Measurements from ENCODE around the gene ZNF683. TPM values are rescaled to one million over a fixed set of nuclear protein-coding genes. Genes with fewer than 3 reads are reported as not detected.

The ZNF683 gene
- total RNA-seq, 1 donor from 2014 or later: 1.2 TPM

DNA sequence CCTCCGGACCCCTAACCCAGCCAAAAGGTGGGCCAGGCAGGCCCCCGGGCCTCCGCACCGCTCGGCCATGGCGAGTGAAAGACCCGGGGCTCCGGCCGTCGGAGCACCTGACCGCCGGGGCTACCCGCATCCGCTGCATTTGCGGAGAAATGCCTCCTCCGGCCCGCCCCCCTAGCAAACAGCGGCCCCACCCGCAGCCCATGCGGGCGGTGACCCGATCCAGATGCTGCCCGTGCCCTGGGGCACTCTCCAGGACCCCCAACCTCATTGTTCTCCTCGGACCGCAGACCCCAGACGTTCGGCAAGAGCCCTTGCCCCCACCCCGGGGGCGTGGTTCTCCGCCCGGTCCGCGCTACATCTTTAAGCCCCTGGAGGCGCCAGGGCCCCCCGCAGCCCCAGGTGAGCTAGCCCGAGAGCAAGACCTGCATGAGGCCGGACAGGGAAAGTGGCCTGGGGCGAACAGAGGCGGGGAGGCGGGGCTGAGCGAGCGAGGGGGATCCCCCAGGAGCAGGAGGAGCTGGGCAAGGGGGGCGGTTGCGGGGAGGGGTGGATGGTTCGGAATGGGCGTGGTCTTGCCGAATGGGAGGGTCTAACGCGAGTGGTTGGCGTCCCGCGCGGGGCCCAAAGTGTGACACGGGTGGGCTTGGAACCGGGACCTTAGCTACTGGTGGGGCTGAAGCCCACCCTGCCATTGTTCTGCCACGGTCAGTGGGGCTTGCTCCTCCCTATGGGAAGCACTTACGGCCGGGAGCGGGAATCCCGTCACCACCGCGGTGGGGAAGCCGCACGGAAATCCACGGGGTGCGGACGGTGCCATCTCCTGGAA is 12.4 kb downstream of the ZNF683 start:
- TF ChIP-seq, protein P1, sequence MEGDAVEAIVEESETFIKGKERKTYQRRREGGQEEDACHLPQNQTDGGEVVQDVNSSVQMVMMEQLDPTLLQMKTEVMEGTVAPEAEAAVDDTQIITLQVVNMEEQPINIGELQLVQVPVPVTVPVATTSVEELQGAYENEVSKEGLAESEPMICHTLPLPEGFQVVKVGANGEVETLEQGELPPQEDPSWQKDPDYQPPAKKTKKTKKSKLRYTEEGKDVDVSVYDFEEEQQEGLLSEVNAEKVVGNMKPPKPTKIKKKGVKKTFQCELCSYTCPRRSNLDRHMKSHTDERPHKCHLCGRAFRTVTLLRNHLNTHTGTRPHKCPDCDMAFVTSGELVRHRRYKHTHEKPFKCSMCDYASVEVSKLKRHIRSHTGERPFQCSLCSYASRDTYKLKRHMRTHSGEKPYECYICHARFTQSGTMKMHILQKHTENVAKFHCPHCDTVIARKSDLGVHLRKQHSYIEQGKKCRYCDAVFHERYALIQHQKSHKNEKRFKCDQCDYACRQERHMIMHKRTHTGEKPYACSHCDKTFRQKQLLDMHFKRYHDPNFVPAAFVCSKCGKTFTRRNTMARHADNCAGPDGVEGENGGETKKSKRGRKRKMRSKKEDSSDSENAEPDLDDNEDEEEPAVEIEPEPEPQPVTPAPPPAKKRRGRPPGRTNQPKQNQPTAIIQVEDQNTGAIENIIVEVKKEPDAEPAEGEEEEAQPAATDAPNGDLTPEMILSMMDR (IDR thresholded peaks at IDR 0.05): no peak
- Histone ChIP-seq H3K36me3 (no peaks in the 10 kb centered on the region), H3K9me3 (no peaks in the 10 kb centered on the region), H3K27ac (no peak overlapping the region), H3K4me1 (peaks cover 19% of the 10 kb centered on the region), H3K4me3 (peak overlapping the region; percentile 36), H3K27me3 (ENCODE audit: low read depth) (peaks cover 66% of the 10 kb centered on the region)
- DNase-seq: no peak
- intact Hi-C loops (cut with DNase I): no loop called here
- ATAC-seq: peak; percentile 6 to 9

DNA sequence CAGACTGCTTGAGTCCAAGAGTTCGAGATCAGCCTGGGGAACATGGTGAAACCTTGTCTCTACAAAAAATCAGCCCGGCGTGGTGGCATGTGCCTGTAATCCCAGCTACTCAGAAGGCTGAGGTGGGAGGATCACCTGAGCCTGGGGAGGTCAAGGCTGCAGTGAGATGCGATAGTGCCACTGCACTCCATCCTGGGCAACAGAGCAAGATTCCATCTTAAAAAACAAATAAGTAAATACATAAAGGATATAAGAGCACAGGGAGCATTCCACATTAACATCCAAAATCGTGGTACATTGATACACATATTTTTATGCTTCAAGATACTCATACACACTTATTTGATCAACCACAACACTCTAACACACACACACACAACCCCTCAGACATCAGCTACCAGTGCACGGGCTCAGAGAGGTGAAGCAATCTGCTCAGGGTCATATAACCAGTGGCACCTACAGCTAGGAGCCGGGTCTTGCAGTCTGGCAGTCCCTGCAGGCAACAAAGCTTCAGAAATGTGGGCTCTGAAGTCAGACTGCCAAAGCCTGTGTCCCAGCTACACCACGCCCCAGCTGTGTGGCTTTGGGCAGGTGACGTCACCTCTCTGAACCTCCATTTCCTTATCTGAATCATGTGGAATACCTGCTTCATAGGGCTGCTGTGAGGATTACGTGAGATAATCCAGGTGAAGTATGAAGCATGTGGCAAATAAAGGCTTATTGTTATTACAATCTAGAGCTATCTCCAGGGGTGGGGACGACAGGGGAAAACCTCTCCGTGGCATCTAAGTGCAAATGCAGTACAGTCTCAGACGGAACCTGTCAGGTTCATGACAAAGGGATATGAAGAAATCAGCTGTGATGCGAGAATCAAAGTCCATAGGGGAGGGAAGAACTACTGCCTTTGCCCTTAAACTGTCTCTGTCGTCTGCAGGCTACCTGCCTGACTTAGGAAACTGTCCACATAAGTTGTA is 13.9 kb downstream of the ZNF683 start:
- H3K27me3 ChIP-seq (ENCODE audit: low read depth): peaks cover 53% of the 10 kb centered on the region
- intact Hi-C loops (cut with DNase I): no loop called here
- DNase-seq (no peak), ATAC-seq (no peak)
- TF ChIP-seq, protein P1 (IDR thresholded peaks at IDR 0.05): no peak
- peaks cover 14% of the 10 kb centered on the region for H3K4me1 ChIP-seq
- no peaks in the 10 kb centered on the region for H3K9me3 ChIP-seq
- no peak overlapping the region for H3K27ac ChIP-seq
- no peaks in the 10 kb centered on the region for H3K36me3 ChIP-seq
- H3K4me3 ChIP-seq: no peak overlapping the region

DNA sequence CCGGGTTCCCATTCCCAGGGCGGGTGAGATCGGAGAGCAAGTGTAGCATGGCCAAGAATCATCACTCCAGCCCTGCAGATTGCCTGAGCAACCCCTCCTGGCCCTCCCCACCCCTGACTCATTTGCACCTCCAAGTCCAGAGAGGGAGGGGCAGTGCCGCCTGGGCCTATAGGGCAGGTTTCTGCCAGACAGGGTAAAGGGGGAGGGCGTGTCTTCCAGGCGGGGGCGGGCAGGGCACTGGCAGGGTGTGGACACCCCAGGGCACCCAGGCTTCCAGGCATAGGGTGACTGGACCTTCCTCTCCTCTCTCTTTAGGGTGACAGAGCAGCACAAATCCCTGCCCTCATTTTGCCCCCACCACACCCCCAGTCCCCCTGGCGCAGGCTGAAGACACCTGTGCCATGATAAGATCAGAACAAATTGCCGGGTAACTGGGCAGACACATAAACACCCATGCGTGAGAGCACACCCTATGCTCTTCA is 15.4 kb downstream of the ZNF683 start:
- Histone ChIP-seq H3K9me3 (no peaks in the 10 kb centered on the region), H3K4me1 (peaks cover 12% of the 10 kb centered on the region), H3K36me3 (no peaks in the 10 kb centered on the region), H3K27ac (no peak overlapping the region), H3K4me3 (no peak overlapping the region), H3K27me3 (ENCODE audit: low read depth) (peaks cover 46% of the 10 kb centered on the region)
- DNase-seq (no peak), ATAC-seq (no peak)
- TF ChIP-seq, protein P1 (IDR thresholded peaks at IDR 0.05): no peak
- intact Hi-C loops (cut with DNase I): no loop called here

- no peak overlapping the region for H3K27ac ChIP-seq
- H3K9me3 ChIP-seq: no peaks in the 10 kb centered on the region
- TF ChIP-seq, protein P1 (IDR thresholded peaks at IDR 0.05): no peak
- no peak overlapping the region for H3K4me3 ChIP-seq
- H3K36me3 ChIP-seq: no peaks in the 10 kb centered on the region
- peaks cover 35% of the 10 kb centered on the region for H3K27me3 ChIP-seq (ENCODE audit: low read depth)
- DNase-seq (no peak), ATAC-seq (no peak)
- H3K4me1 ChIP-seq: peaks cover 12% of the 10 kb centered on the region
- intact Hi-C loops (cut with DNase I): no loop called here
Measured at GRCh38 chr1:26356106-26356505, 16.4 kb downstream of the ZNF683 start.

GRCh38 chr1:26354972-26355371 is 17.6 kb downstream of the ZNF683 start:
- Histone ChIP-seq H3K9me3 (no peaks in the 10 kb centered on the region), H3K27ac (no peak overlapping the region), H3K27me3 (ENCODE audit: low read depth) (peaks cover 24% of the 10 kb centered on the region), H3K4me3 (no peak overlapping the region), H3K4me1 (peaks cover 2% of the 10 kb centered on the region), H3K36me3 (no peaks in the 10 kb centered on the region)
- TF ChIP-seq, protein P1 (IDR thresholded peaks at IDR 0.05): no peak
- DNase-seq (no peak), ATAC-seq (no peak)
- intact Hi-C loops (cut with DNase I): no loop called here

All from lower lobe of right lung (tissue), 2 donors.